ENCODE data around the gene MMP20. TPM values are rescaled to one million over a fixed set of nuclear protein-coding genes. Genes with fewer than 3 reads are reported as not detected.

MMP20 gene
- total and polyA plus RNA-seq, 2 donors (not counting 1 experiment from before 2014, with no cell fraction given), result not detected

DNA sequence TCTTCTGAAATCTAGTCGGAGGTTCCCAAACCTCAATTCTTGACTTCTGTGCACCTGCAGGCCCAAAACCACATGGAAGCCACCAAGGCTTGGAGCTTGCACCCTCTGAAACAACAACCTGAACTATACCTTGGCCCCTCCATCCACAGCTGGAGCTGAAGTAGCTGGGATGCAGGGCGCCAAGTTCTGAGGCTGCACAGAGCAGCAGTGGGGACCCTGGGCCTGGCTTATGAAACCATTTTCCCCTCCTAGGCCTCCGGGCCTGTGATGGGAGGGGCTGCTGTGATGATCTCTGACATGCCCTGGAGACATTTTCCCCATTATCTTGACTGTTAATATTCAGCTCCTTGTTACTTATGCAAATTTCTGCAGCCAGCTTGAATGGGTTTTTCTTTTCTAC lies 56.3 kb downstream of the MMP20 start:
- no peak overlapping the region for H3K4me2 ChIP-seq (replicated peaks; ENCODE audit: low read depth, low read length, poor library complexity, severe bottlenecking)
- peaks cover 6% of the 10 kb centered on the region for H3K4me1 Mint-ChIP-seq
- TF ChIP-seq, protein P1, sequence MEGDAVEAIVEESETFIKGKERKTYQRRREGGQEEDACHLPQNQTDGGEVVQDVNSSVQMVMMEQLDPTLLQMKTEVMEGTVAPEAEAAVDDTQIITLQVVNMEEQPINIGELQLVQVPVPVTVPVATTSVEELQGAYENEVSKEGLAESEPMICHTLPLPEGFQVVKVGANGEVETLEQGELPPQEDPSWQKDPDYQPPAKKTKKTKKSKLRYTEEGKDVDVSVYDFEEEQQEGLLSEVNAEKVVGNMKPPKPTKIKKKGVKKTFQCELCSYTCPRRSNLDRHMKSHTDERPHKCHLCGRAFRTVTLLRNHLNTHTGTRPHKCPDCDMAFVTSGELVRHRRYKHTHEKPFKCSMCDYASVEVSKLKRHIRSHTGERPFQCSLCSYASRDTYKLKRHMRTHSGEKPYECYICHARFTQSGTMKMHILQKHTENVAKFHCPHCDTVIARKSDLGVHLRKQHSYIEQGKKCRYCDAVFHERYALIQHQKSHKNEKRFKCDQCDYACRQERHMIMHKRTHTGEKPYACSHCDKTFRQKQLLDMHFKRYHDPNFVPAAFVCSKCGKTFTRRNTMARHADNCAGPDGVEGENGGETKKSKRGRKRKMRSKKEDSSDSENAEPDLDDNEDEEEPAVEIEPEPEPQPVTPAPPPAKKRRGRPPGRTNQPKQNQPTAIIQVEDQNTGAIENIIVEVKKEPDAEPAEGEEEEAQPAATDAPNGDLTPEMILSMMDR (IDR thresholded peaks at IDR 0.05), result no peak
- TF ChIP-seq EZH2 (IDR thresholded peaks at IDR 0.05; ENCODE audit: borderline replicate concordance, insufficient read depth, low read depth, low read length, poor library complexity, severe bottlenecking), result no peak
- no peak overlapping the region for H3K4me3 ChIP-seq (ENCODE audit: control extremely low read depth in 1 of 5, extremely low read depth in 1 of 5, insufficient read depth in 1 of 5, low read depth in 2 of 5, low read length in 4 of 5)
- H3K27ac Mint-ChIP-seq, result no peak overlapping the region
- H3K79me2 ChIP-seq (ENCODE audit: control insufficient read depth, insufficient read depth, low read length), result no peaks in the 10 kb centered on the region
- H3K27me3 Mint-ChIP-seq, result no peaks in the 10 kb centered on the region
- no peaks in the 10 kb centered on the region for H3K9me3 Mint-ChIP-seq (ENCODE audit: insufficient read depth)
- CTCF ChIA-PET, result interaction anchor here (2.0 kb wide), 1 partner anchor 12 kb away, joined by 4 read pairs; no protein-coding TSS in a partner anchor
- peaks cover 0 to 12% (median 12%) of the 10 kb centered on the region in 3 donors for H3K9me3 ChIP-seq (ENCODE audit: control extremely low read depth in 1 of 3, control insufficient read depth in 2 of 3, insufficient read depth in 1 of 3, low read length in 2 of 3)
- ATAC-seq (ENCODE audit: low read depth) (no peak), DNase-seq (no peak)
- no peaks in the 10 kb centered on the region for H3K27me3 ChIP-seq (replicated peaks in 1 of 4; ENCODE audit: control extremely low read depth in 1 of 4, control insufficient read depth in 3 of 4, insufficient read depth in 4 of 4, low read length in 3 of 4)
- H3K4me3 Mint-ChIP-seq, result no peak overlapping the region
- H3K4me1 ChIP-seq (ENCODE audit: control insufficient read depth in 2 of 2, insufficient read depth in 2 of 2, low read length in 2 of 2), result peaks cover under 1 to 3% of the 10 kb centered on the region in 2 donors
- H4K20me1 ChIP-seq (ENCODE audit: control insufficient read depth, insufficient read depth, low read length, poor library complexity, severe bottlenecking), result no peaks in the 10 kb centered on the region
- H3K9ac ChIP-seq (ENCODE audit: low read length), result no peak overlapping the region
- H3K27ac ChIP-seq (ENCODE audit: low read length in 2 of 2), result no peak overlapping the region
- intact Hi-C loops (cut with micrococcal nuclease), result no loop called here
- 100% methylated on average over 2 of the region's 3 CpGs for WGBS (ENCODE audit: insufficient coverage)
- no peaks in the 10 kb centered on the region for H3K36me3 ChIP-seq (replicated peaks in 1 of 2; ENCODE audit: control extremely low read depth in 1 of 2, control insufficient read depth in 1 of 2, extremely low read depth in 1 of 2, insufficient read depth in 2 of 2, low read length in 1 of 2)
- H2AFZ ChIP-seq (ENCODE audit: insufficient read depth, low read depth, low read length, poor library complexity, severe bottlenecking), result no peak overlapping the region
- POLR2A ChIA-PET, result no interaction called here

- Histone ChIP-seq H4K20me1 (ENCODE audit: control insufficient read depth, insufficient read depth, low read length, poor library complexity, severe bottlenecking) (no peaks in the 10 kb centered on the region), H3K27ac (ENCODE audit: low read length in 2 of 2) (no peak overlapping the region), H2AFZ (ENCODE audit: insufficient read depth, low read depth, low read length, poor library complexity, severe bottlenecking) (no peak overlapping the region), H3K9me3 (ENCODE audit: control extremely low read depth in 1 of 3, control insufficient read depth in 2 of 3, insufficient read depth in 1 of 3, low read length in 2 of 3) (peaks cover 0 to 12% (median 12%) of the 10 kb centered on the region in 3 donors), H3K4me1 (ENCODE audit: control insufficient read depth in 2 of 2, insufficient read depth in 2 of 2, low read length in 2 of 2) (peaks cover 26 to 29% of the 10 kb centered on the region in 2 donors), H3K4me2 (replicated peaks; ENCODE audit: low read depth, low read length, poor library complexity, severe bottlenecking) (no peak overlapping the region), H3K27me3 (replicated peaks in 1 of 4; ENCODE audit: control extremely low read depth in 1 of 4, control insufficient read depth in 3 of 4, insufficient read depth in 4 of 4, low read length in 3 of 4) (no peaks in the 10 kb centered on the region), H3K9ac (ENCODE audit: low read length) (no peak overlapping the region), H3K79me2 (ENCODE audit: control insufficient read depth, insufficient read depth, low read length) (no peaks in the 10 kb centered on the region), H3K4me3 (ENCODE audit: control extremely low read depth in 1 of 5, extremely low read depth in 1 of 5, insufficient read depth in 1 of 5, low read depth in 2 of 5, low read length in 4 of 5) (no peak overlapping the region), H3K36me3 (replicated peaks in 1 of 2; ENCODE audit: control extremely low read depth in 1 of 2, control insufficient read depth in 1 of 2, extremely low read depth in 1 of 2, insufficient read depth in 2 of 2, low read length in 1 of 2) (no peaks in the 10 kb centered on the region)
- ChIA-PET POLR2A (interaction anchor here (0.6 kb wide), 1 partner anchor 202 kb away, joined by 3 read pairs; no protein-coding TSS in a partner anchor), CTCF (no interaction called here)
- TF ChIP-seq, protein P1 (IDR thresholded peaks at IDR 0.05), result no peak
- no peak for TF ChIP-seq EZH2 (IDR thresholded peaks at IDR 0.05; ENCODE audit: borderline replicate concordance, insufficient read depth, low read depth, low read length, poor library complexity, severe bottlenecking)
- ATAC-seq (ENCODE audit: low read depth) (no peak), DNase-seq (no peak)
- no peaks in the 10 kb centered on the region for H3K27me3 Mint-ChIP-seq
- no peaks in the 10 kb centered on the region for H3K9me3 Mint-ChIP-seq (ENCODE audit: insufficient read depth)
- intact Hi-C loops (cut with micrococcal nuclease), result no loop called here
- peaks cover 31% of the 10 kb centered on the region for H3K4me1 Mint-ChIP-seq
- H3K4me3 Mint-ChIP-seq, result no peak overlapping the region
- H3K27ac Mint-ChIP-seq, result peak overlapping the region; percentile 17
- WGBS (ENCODE audit: insufficient coverage), result no CpG with 5 or more reads among the region's 1 CpG
These were observed 59.0 kb downstream of the MMP20 start for GRCh38 chr11:102566112-102566511.
